ENCODE measurements around the gene DBN1.
A peak's percentile ranks its signal among the peaks of the same experiment; 100 is the strongest.
"Not testable (repeated sequence)": the region's sequence is repeated elsewhere in the genome, so short reads cannot be mapped to it uniquely, and the experiment has no call there.

The DBN1 gene

DNA sequence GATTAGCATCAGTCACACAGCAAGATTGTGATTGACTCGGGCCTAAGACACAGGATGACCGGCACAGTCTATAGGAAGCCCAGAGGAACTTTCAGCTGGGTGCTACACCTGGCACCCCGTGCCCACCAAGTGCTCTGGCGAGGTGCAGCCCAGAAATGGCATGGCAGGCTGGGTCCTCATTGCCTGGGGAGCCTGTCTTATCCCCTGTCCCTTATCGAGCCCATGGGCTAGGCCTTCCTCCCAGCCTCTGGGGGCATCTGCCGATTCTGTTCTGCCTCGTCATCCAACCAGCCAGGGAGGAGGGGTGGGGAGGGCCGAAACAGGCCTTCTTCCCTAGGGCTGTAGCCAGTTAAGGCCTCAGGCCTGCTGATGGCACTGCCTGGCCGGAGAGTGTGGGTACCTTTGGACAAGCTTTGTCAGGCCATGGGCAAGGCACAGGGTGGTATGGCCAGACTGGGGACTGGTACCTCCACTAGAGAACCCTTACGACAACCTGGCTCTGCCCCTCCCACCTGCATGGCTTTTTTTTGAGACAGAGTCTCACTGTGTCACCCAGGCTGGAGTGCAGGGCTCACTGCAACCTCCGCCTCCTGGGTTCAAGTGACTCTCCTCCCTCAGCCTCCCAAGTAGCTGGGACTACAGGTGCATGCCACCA, 45.4 kb downstream of the DBN1 start:
- no peak for DNase-seq

DNA sequence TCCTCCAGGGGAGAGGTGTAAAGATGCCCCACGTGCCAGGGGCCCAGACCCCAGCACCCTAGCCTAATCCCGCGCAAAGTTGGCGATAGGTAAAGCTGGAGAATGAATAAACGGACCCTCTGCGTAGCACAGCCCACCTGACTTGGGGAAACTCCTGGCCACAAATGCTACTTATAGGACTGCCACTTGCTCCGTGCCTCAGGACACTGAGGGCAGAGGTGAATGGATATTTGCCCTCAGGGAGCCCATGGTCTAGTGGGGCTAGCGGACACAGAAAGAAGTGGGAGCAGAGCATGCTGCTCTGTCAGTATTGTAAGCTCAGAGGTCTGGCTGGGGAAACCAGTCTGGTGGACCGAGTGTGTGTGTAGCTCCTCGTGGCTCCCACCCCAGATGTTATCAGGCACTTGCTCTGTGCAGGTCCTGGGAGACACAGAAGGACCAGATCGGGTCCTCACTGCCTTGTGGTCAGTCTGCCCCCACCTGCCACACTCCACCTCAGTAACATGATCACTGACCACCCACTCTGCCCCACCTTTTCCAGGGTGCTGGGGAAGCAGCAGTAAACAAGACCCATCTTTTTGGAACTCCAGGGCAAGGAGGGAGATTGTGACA, 46.1 kb downstream of the DBN1 start:
- no peak for DNase-seq

DNA sequence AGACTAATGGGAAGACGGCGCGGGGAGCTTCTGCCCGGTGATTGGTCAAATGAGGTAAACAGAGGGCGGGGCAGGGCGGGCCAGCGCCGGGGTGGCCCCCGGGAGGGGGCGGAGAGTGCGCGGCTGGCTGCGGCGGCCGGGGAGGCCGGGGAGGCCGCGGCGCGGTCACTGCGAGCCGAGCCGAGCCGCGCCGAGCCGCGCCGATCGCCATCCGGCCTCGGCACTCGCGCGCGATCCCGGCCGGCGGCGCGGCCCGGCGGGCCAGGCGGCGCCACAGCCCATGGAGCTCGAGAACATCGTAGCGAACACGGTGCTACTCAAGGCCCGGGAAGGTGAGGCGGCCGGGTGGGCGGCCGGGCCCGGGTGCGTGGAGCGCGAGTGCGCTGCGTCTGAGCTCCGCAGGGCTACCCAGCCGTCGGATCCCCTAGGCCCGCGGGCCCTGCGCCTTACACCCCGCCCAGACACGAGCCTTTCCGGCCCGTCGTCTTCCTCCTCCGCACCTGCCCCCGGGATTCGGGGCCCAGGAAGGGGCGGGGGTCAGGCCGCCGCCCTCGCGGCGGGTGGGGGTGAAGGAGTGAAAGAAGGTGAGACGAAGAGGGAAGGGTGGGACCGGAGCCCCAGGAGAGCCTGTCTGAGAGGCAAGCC, 46.7 kb downstream of the DBN1 start, which contains the start of gene GRK6:
TSS of gene GRK6 (plus strand) at position 111 of the 645 bp plus-strand sequence. CDS start at position 281, 170 bp downstream.
- no peak for DNase-seq

DNA sequence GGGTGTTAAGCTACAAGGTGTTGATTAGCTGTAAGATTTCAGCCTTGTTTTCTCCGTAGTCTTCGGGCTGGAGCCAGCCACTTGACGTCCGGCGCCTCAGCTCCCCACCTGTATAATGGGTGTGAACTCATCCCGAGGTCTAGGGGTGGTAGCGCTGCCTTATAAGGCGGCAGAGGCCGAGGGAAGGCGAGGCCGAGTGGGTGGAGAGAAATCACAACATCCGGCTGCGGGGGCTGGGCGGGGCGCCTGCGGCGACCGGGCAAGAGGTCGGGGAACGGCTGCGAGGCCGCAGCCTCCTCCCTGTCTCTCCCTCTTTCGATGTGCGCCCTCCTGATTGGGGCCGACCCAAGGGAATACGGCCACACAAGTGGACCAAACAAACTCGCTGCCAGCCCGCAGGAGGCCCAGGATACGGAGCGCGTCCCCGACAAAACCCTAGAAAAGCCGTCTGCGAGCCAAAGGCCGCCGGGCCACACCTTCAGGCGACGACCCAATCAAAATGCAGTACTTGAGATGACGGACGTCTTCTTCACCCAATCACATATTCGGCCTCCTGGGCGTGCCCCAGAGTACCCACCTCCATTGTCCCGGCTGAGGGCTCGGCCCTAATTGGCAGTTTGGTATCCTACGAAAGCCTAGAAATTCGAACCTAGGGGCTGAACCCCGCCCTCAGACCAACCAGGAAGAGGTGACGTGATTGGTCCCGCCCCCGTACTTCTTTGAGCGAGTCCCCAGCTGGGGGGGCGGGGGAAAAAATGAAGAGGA, 47.5 kb downstream of the DBN1 start:
- peak; percentile 99 for DNase-seq

DNA sequence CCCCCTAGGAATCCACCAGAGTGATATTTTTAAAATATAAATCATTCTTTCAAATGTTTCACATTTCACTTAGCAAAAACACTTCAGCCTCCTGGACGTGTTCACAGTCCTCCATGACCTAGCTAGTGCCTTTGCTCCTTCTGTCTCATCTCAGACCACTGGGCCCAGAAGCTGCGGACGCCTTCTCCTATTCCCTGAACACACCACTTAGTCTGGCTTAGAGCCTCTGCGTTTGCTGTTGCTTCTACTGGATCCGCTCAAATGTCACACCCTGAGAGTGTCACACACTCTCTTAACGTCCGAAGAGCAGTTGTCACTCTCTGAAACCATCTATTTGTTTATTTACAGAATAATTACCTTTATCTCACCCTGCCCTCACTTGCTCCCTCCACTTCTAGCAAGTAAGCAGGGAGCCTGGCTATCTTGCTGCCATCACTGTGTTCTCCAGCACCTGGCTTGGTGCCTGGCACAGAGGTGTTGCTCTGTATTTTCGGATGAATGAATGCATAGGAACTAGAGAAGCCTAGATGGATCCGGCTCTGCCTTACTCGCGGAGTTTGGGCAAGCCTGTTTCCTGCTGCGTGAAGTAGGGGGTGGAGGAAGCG, 48.1 kb downstream of the DBN1 start:
- DNase-seq: no peak

DNA sequence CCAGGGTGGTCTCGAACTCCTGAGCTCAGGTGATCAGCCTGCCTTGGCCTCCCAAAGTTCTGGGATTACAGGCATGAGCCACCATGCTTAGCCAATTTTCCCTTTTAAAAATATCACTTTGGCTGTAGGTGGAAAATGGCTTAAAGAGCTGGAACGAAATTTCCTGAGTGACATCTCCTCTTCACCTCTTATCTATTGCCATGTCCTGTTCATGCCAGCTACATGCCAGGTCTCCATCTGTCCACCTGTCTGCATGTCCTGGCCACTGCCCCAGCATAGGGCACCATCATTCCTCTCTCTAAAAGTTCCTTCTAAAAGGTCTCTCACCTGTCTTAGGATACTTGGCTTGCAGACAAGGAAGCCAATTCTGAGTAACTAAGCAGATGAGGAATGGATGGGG, 49.8 kb downstream of the DBN1 start:
- no peak for DNase-seq

DNA sequence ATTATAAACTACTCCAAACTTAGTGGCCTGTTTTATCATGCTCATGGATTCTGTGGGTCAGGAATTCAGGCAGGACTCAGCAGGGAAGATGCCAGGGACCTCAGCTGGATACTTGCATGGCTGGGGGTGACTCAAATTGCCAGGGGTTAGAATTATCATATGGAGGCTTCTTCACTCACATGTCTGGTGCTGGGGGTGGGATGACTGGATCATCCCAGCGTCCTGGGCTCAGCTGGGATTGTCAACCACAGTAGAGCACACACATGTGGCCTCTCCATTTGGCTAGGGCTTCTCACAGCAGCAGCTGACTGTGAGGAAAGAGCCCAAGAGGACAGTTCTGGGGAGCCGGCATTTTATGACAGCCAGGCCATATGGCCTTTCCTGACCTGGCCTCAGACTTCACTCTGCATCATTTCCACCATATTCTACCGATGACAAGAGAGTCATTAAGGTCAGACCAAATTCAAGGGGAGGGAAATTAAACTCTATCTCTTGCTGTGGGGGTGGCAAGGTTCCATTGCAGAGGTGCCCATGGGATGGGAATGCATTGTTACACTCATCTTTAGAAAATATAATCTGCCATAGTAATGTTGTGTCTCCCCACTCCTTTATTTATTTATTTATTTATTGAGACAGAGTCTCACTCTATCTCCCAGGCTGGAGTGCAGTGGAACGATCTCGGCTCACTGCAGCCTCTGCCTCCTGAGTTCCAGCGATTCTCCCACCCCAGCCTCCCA, 52.2 kb downstream of the DBN1 start:
- no peak for DNase-seq

DNA sequence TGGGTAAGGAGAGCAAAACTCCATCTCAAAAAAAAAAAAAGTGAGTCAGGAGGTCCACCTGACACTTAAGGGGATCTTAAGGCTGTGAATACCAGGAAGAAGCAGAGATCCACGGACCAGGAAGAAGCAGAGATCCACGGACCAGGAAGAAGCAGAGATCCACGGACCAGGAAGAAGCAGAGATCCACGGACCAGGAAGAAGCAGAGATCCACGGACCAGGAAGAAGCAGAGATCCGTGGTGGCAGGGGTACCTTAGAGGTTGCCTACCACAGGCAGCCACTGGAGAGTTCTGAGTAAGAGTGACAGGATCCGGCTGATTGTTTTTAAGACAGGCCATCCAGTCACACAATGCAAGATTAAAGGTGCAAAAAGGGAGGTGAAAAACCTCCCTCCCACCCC, 53.0 kb downstream of the DBN1 start:
- not testable (repeated sequence) for DNase-seq

DNA sequence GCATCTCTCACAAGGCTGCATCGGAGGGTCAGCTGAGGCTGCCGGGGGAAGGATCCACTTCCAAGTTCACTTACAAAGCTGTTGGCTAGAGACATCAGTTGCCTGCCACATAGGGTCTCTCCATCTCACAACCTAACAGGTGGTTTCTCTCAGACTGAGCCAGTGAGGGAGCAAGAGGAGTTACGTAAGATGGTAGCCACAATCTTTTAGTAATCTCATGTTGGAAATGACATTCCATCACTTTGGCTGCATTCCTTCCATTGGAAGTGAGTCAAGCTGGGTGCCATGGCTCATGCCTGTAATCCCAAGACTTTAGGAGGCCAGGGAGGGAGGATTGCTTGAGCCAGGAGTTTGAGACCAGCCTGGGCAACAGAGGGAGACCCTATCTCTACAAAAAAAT, 54.4 kb downstream of the DBN1 start:
- no peak for DNase-seq

DNA sequence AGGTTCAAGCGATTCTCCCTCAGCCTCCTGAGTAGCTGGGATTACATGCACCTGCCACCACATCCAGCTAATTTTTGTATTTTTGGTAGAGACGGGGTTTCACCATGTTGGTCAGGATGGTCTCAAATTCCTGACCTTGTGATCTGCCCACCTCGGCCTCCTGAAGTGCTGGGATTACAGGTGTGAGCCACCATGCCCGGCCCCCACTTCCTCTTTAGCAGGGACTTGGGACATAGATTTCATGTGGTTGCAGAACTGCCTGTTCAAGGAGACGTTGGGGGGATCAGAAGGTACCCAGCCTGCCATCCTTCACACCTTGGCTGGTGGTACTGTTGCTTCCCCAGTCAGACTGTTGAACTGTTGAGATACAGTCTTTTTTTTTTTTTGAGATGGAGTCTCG, 56.4 kb downstream of the DBN1 start:
- not testable (repeated sequence) for DNase-seq

DNA sequence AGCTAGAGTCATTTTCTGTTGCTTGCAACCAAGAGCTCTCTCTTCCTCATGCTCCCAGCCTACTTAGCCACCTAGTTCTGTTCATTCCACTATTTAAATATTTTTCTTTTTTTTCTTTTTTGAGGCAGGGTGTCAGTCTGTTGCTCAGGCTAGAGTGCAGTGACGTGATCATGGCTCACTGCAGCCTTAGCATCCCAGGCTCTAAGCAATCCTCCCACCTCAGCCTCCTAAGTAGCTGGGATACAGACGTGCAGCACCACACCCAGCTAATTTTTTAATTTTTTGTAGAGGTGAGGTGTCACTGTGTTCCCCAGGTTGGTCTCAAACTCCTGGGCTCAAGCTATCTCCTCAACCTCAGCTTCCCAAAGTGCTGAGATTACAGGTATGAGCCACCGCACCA, 59.0 kb downstream of the DBN1 start:
- DNase-seq: no peak

DNA sequence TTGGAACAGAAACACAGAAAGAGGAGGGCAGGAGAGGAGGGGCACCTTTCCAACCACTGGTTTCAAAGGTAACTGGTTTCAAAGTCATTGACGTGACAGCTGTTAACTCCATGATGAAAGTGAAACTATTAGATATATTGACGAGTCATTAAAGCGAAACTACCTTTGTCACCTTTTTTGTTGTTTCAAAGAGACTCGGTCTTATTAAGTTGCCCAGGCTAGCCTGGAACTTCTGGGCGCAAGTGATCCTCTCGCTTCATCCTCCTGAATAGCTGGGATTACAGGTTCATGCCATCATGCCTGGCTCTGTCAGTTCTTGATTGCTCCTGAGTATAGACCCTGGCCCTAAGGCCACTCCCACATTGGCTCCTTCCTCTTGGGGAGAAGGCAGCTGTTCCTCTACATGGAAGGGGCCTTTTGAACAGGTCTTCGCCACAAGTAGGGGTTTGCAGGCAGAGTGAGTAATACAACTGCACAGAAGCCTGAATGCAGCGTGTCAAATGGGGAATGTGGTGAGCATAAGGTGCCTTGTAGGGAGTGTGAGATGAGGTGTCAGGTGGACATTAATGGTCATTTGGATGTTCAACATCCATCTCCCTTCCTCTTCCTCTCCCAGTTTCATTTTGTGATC, 60.7 kb downstream of the DBN1 start:
- no peak for DNase-seq

DNA sequence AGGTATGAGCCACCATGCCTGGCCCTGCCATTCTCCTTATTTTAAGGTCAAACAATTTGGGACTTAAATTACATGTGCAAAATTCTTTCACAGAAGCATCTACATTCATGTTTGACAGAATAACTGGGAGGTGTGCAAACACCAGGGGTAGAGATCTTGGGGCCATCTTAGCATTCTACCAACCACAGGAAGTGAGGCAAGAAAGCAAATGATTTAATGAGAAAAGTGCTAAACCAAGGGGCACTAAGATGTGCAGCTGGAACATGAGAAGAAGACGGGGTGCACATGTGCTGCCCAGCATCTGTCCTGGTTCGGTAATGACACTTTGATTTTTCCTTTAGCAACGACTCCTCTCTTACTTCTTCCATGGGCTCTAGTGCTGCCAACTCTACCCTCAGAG, 62.9 kb downstream of the DBN1 start:
- no peak for DNase-seq

DNA sequence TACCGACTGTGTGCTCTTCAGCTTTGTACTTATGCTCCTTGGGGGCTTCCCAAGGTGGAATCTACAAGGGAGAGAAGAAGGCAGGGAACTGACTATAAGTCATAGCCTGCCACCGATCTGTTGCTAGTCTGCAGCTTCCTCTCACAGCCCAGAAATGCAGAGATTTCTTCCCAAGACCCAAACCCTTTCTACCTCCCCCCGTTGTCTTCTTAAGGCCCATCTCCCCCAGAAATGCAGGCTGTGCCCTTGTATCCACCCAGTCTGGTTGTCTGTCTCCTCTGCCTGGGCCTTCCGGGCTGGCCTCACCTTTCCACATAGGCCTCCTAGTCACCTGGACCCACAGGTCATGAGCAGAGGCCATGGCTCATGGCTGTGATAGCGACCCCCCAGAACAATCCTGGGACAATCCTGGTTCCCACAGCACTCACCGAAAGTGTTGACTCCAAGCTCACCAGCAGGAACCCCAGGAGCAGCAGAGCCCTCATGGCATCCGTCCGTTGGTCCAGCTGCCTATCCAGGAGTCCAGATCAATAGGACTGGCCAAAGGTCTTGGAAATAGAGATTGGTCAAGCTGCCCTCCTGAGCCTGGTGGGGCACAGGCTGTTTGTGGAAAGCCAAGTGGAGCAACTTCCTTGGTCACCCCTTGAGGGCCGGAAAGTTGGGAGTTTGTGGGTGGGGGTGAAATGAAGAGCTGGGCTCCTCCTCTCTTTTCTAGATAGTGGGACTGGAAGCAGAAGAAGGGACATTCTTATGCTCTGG, 64.2 kb downstream of the DBN1 start, which contains the start of gene F12:
TSS of gene F12 (minus strand) at position 522 of the 759 bp plus-strand sequence. CDS start at position 485, 37 bp downstream.
- DNase-seq: no peak

Measured in right forelimb (tissue), 1 donor.